ENCODE measurements around the gene SLC39A5.

DNA sequence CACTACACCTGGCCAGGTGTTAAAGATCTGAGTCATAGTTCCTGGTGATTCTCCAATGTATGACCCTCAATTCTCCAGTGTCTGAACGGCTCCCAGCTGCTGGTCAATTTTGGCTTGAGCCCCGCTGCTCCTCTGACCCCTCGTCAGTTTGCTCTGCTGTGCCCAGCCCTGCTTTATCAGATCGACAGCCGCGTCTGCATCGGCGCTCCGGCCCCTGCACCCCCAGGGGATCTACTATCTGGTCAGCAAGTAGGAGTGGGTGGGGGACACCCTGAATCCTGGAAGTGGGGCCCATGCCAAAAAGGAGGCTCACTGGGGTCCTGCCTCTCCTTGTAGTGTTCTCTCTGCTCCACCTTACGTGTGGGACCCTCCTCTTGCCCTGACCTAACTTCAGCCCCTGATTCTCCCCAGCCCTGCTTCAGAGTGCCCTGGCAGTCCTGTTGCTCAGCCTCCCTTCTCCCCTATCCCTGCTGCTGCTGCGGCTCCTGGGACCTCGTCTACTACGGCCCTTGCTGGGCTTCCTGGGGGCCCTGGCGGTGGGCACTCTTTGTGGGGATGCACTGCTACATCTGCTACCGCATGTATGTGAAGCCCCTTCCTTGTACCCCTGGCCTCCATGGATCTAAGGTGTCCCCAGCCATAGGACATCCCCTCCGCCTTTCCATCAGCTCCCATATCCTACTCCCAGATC is 5.0 kb downstream of the SLC39A5 start:
- TF ChIP-seq, protein P1, sequence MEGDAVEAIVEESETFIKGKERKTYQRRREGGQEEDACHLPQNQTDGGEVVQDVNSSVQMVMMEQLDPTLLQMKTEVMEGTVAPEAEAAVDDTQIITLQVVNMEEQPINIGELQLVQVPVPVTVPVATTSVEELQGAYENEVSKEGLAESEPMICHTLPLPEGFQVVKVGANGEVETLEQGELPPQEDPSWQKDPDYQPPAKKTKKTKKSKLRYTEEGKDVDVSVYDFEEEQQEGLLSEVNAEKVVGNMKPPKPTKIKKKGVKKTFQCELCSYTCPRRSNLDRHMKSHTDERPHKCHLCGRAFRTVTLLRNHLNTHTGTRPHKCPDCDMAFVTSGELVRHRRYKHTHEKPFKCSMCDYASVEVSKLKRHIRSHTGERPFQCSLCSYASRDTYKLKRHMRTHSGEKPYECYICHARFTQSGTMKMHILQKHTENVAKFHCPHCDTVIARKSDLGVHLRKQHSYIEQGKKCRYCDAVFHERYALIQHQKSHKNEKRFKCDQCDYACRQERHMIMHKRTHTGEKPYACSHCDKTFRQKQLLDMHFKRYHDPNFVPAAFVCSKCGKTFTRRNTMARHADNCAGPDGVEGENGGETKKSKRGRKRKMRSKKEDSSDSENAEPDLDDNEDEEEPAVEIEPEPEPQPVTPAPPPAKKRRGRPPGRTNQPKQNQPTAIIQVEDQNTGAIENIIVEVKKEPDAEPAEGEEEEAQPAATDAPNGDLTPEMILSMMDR (conservative IDR thresholded peaks at IDR 0.05): no peak
- TF ChIP-seq EZH2 (IDR thresholded peaks at IDR 0.05; ENCODE audit: low read depth): no peak
